Head of caudate nucleus (tissue), 42 donors: Measurements from ENCODE around the gene ARID4B.

Source experiments
- DNase-seq, 42 donors: peaks; one replicate each; pipeline versions ENCODE4 v3.0.0 to v3.0.0-alpha.2; 2020 to 2021; ENCODE audit warnings: mixed read lengths in 7 of 42
- intact Hi-C: fragments of 100-400 bp; cut with DNase I; formaldehyde crosslinking; loops from one replicate; pipeline ENCODE4 v1.15.0; 2022

The ARID4B gene

DNA sequence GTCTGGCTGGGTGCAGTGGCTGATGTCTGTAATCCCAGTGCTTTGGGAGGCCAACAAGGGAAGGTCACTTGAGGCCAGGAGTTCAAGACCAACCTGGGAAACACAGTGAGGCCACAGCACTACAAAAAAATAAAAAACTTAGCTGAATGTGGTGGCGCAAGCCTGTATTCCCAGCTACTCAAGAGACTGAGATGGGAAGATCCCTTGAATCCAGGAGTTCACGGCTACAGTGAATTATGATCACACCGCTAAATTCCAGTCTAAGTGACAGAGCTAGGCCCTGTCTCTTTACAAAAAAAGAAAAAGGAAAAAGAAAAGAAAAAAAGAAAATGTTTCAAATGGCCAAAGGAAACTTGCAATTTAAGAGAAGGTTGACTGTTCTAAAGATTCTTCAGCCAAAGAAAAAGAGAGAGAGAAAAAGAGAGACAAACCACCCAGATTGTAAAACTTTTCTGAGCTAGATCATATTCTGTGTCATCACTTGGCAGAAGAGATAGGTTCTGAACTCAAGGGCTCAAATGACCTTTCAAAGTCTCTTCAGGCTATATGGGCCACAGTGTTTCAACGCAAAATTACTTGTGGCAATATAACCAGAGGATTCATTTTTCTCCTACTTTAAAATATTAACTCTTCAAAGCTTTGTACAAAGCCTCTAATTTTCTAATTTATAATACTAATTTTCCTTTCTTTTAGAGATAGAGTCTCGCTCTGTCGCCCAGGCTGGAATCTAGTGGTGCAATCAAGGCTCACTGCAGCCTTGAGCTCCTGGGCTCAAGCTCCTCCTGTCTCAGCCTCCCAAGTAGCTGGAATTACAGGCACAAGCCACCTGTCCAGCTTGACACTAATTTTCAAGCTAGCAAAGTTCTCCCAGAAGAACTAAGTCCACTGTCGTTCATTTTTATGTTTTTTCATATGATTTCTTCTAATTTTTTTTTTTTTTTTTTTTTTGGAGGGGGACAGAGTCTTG, 20.5 kb downstream of the ARID4B start:
- no peak for DNase-seq
- intact Hi-C loops = no loop called here

GRCh38 chr1:235304549-235305451, 23.2 kb downstream of the ARID4B start:
- intact Hi-C loops = no loop called here
- no peak for DNase-seq

DNA sequence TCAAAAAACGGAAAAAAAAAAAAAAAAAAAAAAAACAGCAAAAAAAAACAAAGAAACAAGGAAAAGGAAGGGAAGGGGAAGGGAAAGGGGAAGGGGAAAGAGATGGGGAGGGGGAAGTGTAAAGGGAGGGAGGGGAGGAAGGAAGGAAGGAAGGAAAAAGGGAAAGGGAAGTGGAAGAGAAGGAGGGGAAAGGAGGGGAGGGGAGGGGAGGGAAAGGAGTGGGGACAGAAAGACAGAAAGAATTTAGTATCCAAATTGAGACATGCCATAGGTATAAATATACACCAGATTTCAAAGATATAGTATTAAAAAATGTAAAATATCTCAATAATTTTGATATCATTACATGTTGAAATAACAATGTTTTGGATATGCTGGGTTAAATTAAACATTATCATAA, 25.8 kb downstream of the ARID4B start:
- DNase-seq = no peak
- intact Hi-C loops = no loop called here

- intact Hi-C loops = no loop called here
- no peak for DNase-seq
Measured at GRCh38 chr1:235299169-235299858, 28.7 kb downstream of the ARID4B start.

DNA sequence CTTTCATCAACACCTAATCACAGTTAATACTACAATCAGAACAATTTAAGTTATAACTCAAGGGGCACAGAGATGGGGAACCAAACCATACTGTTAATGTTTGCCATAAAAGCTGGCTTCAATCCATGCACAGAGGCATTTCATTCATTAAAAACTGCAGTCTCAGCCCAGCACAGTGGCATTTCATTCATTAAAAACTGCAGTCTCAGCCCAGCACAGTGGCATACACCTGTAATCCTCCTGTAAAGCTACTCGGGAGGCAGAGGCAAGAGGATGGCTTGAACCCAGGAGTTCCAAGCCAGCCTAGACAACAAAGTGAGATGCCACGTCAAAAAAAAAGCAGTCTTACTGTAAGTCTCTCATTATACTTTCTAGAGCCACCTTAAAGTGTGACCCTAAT, 29.2 kb downstream of the ARID4B start:
- intact Hi-C loops = no loop called here
- no peak for DNase-seq

DNA sequence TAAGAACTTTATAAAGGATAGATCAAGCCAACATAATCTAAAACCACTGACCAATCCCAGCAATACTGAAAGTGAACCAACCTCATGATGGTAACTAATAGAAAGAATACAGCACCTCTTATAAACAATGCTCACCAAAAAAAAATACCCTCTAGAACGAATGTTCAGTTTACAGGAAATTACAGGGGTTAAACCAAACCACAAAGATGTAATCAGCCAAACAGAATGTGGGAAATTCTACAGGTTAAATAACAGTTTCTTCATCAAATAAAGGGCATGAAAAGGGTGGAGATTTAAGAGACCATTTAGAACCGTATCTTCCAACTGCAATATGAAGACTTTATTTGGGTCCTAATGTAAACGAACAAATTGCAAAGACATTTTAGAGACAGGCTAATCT, 30.4 kb downstream of the ARID4B start:
- intact Hi-C loops = no loop called here
- no peak for DNase-seq

DNA sequence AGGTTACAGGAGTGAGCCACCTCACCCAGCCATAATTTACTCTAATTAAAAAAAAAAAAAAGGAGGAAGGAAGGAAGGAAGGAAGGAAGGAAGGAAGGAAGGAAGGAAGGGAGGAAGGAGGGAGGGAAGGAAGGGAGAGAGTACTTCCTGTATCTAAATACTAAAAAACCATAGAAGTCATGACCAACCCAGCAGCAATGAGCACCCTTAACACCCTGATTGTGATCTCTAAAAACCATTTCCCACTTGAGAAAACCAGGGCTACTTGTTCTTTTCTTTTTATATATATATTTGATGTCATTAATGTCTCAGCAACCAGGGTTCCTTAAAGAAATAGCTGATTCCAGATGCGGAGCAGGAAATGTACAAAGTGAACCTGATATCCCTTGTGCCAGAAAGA, 31.2 kb downstream of the ARID4B start:
- intact Hi-C loops = no loop called here
- DNase-seq = no peak

DNA sequence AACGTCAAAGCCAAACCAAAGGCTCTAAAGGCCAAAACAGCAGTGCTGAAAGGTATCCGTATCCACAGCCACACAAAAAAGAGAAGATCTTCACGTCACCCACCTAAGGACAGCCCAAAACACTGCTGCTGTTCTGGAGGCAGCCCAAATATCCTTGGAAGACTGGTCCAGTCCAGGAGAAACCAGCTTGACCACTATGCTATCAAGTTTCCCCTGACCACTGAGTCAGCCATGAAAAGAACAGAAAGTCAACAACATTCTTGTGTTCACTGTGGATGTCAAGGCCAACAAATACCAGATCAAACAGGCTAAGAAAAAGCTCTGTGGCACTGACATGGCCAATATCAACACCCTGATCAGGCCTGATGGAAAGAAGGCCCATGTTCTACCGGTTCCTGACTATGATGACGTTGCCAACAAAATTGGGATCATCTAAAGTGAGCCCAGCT, 32.1 kb downstream of the ARID4B start:
- intact Hi-C loops = no loop called here
- DNase-seq = no peak

DNA sequence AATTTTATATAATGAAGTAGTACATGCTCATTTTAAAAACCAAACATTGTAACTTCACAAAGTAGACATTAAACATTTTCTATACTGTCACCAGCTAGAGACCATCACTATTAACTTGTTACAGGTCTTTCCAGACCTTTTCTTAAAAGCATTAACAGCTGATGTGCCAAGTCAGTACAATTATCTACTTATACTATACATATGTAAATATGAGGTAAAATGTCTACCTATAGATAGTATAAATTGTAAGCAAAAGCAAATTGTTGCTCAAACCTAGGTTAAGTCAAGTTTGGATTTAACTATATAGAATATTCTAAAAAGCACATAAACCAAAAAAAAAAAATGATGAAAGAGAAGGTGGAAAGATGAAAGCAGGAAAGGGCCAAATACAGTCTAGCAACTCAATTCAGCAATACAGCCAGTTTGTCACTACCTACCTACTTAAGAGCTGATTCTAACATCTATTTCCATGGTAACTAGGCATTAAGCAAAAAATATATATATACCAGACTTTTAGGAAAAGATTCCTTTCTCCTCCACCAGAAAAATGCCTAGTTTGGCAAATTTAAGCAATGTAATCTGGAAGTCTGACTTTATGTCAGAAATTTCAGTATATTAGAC, 34.5 kb downstream of the ARID4B start:
- DNase-seq = no peak
- intact Hi-C loops = no loop called here

DNA sequence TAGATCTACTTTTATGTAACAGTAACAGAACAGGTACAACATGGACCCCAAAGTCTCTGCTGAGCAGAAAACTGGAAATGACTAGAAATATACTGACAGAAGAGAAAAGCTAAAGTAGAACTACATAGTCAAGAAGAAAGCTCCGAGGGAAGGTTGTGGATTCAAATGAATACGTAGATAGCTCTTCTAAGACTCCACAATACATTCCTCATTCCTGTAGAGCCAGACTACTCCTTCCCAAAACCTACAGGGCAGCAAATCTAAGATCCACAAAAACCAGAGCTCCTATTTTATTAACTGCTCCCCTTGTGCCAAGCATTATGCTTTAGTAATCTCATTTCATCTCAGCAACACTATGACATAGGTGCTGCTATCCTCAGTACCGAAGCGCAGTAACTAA, 35.2 kb downstream of the ARID4B start:
- intact Hi-C loops = no loop called here

DNA sequence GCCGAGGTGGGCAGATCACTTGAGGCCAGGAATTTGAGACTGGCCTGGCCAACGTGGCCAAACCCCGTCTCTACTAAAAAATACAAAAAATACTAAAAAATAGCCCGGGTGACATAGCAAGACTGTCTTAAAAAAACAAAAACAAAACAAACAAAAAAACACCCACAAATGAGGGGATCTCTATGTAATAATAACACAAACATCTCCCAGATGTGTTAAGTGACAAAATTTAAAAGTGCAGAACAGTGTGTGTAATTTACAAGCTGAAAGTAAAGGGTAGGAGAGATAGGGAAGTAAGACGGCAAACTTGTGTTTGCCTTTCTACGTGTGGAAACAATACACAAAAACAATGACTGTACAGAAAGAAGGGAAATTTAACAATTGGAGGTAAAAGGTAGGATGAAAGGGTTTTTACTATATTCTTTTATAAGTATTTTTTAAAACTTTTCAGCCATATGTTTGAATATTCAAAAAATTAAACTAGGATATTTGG, 36.3 kb downstream of the ARID4B start:
- no peak for DNase-seq

More for the DNA sequence above, 35.2 kb downstream of the ARID4B start:
- no peak for DNase-seq

GRCh38 chr1:235290740-235291502, 37.1 kb downstream of the ARID4B start:
- intact Hi-C loops = no loop called here
- no peak for DNase-seq

More for the DNA sequence above, 36.3 kb downstream of the ARID4B start:
- intact Hi-C loops = no loop called here

DNA sequence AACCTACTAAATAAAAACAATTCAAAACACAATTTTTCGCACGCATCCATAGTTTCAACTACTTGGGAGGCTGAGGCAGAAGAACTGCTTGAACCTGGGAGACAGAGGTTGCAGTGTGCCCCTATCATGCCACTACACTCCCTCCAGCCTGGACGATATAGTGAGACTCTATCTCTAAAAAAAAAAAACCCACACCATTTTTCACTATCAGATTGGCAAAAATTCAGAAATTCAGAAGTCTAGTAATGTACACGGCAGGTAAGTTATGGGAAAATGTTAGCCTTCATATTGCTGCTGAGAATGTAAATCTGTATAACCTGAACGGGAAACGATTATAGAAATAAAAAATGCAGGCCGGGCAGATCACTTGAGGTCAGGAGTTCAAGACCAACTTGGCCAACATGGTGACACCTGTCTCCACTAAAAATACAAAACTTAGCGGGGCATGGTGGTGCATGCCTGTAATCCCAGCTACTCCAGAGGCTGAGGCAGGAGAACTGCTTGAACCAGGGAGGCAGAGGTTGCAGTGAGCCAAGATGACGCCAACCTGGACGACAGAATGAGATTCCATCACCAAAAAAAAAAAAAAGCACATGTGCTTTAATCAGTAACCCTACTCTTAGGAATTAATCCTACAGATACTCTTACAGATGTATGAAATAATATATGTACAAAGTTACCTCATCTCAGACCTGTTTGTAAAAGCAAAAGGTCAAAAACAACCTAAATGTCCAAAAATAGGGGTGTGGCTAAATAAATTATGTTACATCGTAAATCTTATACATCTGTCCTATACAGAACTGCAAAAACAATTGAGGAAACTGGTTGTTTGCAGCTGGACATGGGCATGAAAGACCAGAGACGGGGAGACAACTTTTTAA, 37.9 kb downstream of the ARID4B start:
- intact Hi-C loops = no loop called here
- DNase-seq = no peak

DNA sequence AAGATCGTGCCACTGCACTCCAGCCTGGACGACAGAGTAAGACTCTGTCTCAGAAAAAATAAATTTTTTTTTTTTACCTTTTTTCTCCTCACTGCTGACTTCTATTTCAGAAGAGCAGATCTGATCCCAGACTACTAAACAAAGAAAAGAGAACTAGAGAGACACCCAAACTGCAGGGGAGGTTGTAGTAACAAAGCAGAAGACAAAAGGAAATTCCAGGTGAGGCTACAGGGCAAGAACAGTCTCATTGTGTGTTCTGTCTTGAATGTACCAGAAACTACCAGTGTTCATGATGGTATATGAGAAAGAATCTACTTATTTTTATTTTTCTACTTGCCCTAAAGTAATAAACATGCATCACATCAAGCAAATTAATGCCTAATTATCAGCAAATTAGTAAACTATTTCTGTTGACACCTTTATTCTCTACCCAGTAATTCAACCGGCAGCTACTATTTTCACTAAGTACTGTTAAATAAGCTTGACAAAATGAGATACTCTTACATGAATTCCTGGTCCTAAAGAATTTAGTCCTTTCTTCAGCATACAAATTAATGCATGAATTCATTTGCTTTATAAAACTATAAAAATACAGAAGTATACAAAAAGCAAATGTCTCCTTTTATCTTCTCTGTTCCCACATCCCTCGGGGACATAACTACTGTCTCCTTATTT, 40.6 kb downstream of the ARID4B start:
- intact Hi-C loops = no loop called here
- DNase-seq = no peak

DNA sequence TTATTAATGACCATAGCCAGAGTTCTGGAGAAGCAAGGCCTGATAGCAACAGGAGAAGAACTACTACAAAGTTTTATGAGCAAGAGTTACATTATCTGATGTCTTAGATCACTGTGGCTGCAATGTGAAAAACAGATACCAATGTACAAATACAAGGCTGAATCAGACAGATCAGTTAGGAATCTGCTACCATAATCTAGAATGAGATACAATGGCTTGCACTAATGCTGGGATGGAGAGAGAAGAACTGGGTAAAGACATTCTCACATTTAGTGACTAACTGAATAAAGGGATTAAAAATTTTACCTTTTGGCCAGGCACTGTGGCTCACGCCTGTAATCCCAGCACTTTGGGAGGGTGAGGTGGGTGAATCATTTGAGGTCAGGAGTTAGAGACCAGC, 41.3 kb downstream of the ARID4B start:
- intact Hi-C loops = no loop called here
- DNase-seq = no peak

GRCh38 chr1:235284231-235284769, 43.7 kb downstream of the ARID4B start:
- no peak for DNase-seq
- intact Hi-C loops = no loop called here
